HG02759 (cell line): ENCODE data around the gene PSMD1.

ENCODE experiments used
- ATAC-seq: cut with Tn5 transposase; IDR thresholded peaks from one replicate; pipeline ENCODE4 v1.9.1; 2021; ENCODE audit warnings: mild to moderate bottlenecking, moderate library complexity; ENCODE audit not compliant: unreplicated experiment

Gene PSMD1

GRCh38 chr2:231034291-231034882, 22.3 kb upstream of the PSMD1 start:
- ATAC-seq = no peak

GRCh38 chr2:231036131-231036530, 20.5 kb upstream of the PSMD1 start:
- ATAC-seq = no peak

- ATAC-seq = no peak
These were observed 20.0 kb upstream of the PSMD1 start for GRCh38 chr2:231036578-231037106.

GRCh38 chr2:231037202-231037730, 19.4 kb upstream of the PSMD1 start, which contains the start of gene C2orf72:
C2orf72 (plus strand) TSS chr2:231037523; CDS start chr2:231037566, 43 bp downstream.
- no peak for ATAC-seq

GRCh38 chr2:231037731-231038482, 18.8 kb upstream of the PSMD1 start:
- ATAC-seq = no peak

GRCh38 chr2:231038483-231039293, 18.0 kb upstream of the PSMD1 start:
- no peak for ATAC-seq

GRCh38 chr2:231039294-231039664, 17.4 kb upstream of the PSMD1 start:
- no peak for ATAC-seq

GRCh38 chr2:231039821-231040364, 16.8 kb upstream of the PSMD1 start:
- no peak for ATAC-seq

GRCh38 chr2:231041061-231041689, 15.5 kb upstream of the PSMD1 start:
- no peak for ATAC-seq

GRCh38 chr2:231043796-231044195, 12.9 kb upstream of the PSMD1 start:
- ATAC-seq = no peak

- ATAC-seq = no peak
These were observed 9.8 kb upstream of the PSMD1 start for GRCh38 chr2:231046916-231047273.

GRCh38 chr2:231047274-231047922, 9.3 kb upstream of the PSMD1 start:
- ATAC-seq = no peak

GRCh38 chr2:231047923-231048915, 8.4 kb upstream of the PSMD1 start:
- no peak for ATAC-seq

GRCh38 chr2:231049286-231050017, 7.2 kb upstream of the PSMD1 start:
- no peak for ATAC-seq

- ATAC-seq = no peak
These were observed 6.4 kb upstream of the PSMD1 start for GRCh38 chr2:231050018-231050901.

- no peak for ATAC-seq
These were observed 5.6 kb upstream of the PSMD1 start for GRCh38 chr2:231051116-231051515.
